ENCODE data around the gene SELE. TPM values are rescaled to one million over a fixed set of nuclear protein-coding genes. Genes with fewer than 3 reads are reported as not detected.

Gene SELE
- total RNA-seq, result 1 to 10 TPM in 1 of 4 donors, under 1 TPM in 2, not detected in 1; 0.12 to 1.3 (median 0.62) TPM
- under 1 TPM; 0.14 to 0.36 (median 0.17) TPM for polyA plus RNA-seq
- long read RNA-seq, donor 1, partial matches to known transcripts, result 0 of 2 reads
- long read RNA-seq, donor 1, other reads (novel, unspliced or antisense), result 0 of 2 reads
- long read RNA-seq, donor 2, result 0 reads

GRCh38 chr1:169733924-169734323, at the start of gene SELE:
TSS of gene SELE (minus strand) at chr1:169734079. CDS start at chr1:169733612, 467 bp downstream.
- DNase-seq, result no peak
- no peaks in the 10 kb centered on the region for H3K36me3 ChIP-seq (ENCODE audit: insufficient read depth in 1 of 2, low read depth in 1 of 2)
- WGBS, 3 donors, result 56 to 66% (median 62%) methylated on average over 7 of the region's 7 CpGs
- intact Hi-C loops (cut with DNase I), result no loop called here
- H3K9me3 ChIP-seq, result no peaks in the 10 kb centered on the region
- no peak within 1 kb of the TSS for H3K27ac ChIP-seq
- H3K4me1 ChIP-seq, result no peaks in the 10 kb centered on the region
- ATAC-seq, result no peak
- no peak within 1 kb of the TSS for H3K4me3 ChIP-seq
- TF ChIP-seq CTCF (IDR thresholded peaks at IDR 0.05), result no peak
- no peaks in the 10 kb centered on the region for H3K27me3 ChIP-seq (ENCODE audit: insufficient read depth in 3 of 3, low read length in 2 of 3)

GRCh38 chr1:169782596-169782995, 48.7 kb upstream of the SELE start:
- intact Hi-C loops (cut with DNase I), result no loop called here
- DNase-seq (no peak), ATAC-seq (no peak)
- no peaks in the 10 kb centered on the region for H3K4me1 ChIP-seq
- 68 to 89% (median 84%) methylated on average over 3 of the region's 3 CpGs for WGBS, 3 donors
- H3K9me3 ChIP-seq, result no peaks in the 10 kb centered on the region
- no peak for TF ChIP-seq CTCF (IDR thresholded peaks at IDR 0.05)
- no peak overlapping the region for H3K27ac ChIP-seq
- no peaks in the 10 kb centered on the region for H3K36me3 ChIP-seq (ENCODE audit: insufficient read depth in 1 of 2, low read depth in 1 of 2)
- peaks cover 0 to 6% (median 3%) of the 10 kb centered on the region in 3 donors for H3K27me3 ChIP-seq (ENCODE audit: insufficient read depth in 3 of 3, low read length in 2 of 3)
- H3K4me3 ChIP-seq, result no peak overlapping the region

GRCh38 chr1:169779970-169780369, 46.1 kb upstream of the SELE start:
- H3K9me3 ChIP-seq, result no peaks in the 10 kb centered on the region
- H3K4me1 ChIP-seq, result no peaks in the 10 kb centered on the region
- intact Hi-C loops (cut with DNase I), result no loop called here
- no peak overlapping the region for H3K27ac ChIP-seq
- DNase-seq, result no peak
- H3K36me3 ChIP-seq (ENCODE audit: insufficient read depth in 1 of 2, low read depth in 1 of 2), result no peaks in the 10 kb centered on the region
- WGBS, 3 donors, result 55 to 61% (median 55%) methylated on average over 4 of the region's 4 CpGs
- TF ChIP-seq CTCF (IDR thresholded peaks at IDR 0.05), result no peak
- H3K27me3 ChIP-seq (ENCODE audit: insufficient read depth in 3 of 3, low read length in 2 of 3), result peaks cover 0 to 5% (median 3%) of the 10 kb centered on the region in 3 donors
- ATAC-seq, result no peak
- H3K4me3 ChIP-seq, result no peak overlapping the region

DNA sequence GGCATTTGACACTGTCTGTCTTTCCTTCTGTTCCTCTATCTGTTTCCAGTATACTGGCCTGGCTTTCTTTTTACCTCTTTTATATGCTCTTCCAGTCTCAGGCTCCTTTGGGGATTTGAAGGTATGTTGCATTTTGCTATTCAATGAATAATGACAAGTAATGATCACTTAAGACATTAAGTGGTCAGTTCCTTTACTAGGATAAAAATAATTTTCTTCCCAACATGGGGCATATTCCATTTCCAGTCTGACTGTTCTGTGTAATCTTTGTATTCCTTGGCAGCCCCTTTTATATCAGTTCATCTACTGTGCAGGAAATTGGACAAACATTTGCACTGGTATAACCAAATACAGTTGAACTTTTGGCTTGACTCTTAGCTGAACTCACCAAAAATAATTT, 45.3 kb upstream of the SELE start:
- intact Hi-C loops (cut with DNase I), result no loop called here
- TF ChIP-seq CTCF (IDR thresholded peaks at IDR 0.05), result no peak
- ATAC-seq (no peak), DNase-seq (no peak)
- H3K27ac ChIP-seq, result no peak overlapping the region
- no peaks in the 10 kb centered on the region for H3K9me3 ChIP-seq
- no peaks in the 10 kb centered on the region for H3K36me3 ChIP-seq (ENCODE audit: insufficient read depth in 1 of 2, low read depth in 1 of 2)
- no peak overlapping the region for H3K4me3 ChIP-seq
- H3K27me3 ChIP-seq (ENCODE audit: insufficient read depth in 3 of 3, low read length in 2 of 3), result peaks cover 0 to 3% (median 0%) of the 10 kb centered on the region in 3 donors
- H3K4me1 ChIP-seq, result no peaks in the 10 kb centered on the region

DNA sequence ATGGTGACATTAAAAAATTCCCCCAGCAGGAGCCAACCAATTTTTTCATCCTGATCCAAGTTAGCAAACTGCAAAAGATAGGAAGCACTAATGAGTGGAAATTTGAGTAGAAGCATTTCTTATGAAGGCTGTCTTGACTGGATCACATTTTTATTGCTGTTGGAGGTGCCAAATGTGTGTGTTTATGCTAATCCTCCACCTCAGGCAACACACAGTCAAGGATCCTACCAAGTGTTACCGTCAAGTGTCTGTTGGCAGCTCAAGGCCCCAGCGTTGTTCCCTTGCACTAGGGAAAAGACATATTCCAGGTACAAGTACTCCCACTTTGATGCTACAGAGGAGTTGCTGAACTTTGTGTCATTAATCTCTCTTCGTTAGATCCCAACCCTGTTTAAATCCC, 42.6 kb upstream of the SELE start:
- 62 to 68% (median 64%) methylated on average over 3 of the region's 3 CpGs for WGBS, 3 donors
- no peaks in the 10 kb centered on the region for H3K36me3 ChIP-seq (ENCODE audit: insufficient read depth in 1 of 2, low read depth in 1 of 2)
- intact Hi-C loops (cut with DNase I), result loop anchor here in 1 of 2 donors (2.0 kb wide), 1 partner anchor 30 kb away; no protein-coding TSS in a partner anchor
- no peaks in the 10 kb centered on the region for H3K4me1 ChIP-seq
- no peak overlapping the region for H3K27ac ChIP-seq
- no peak overlapping the region for H3K4me3 ChIP-seq
- DNase-seq, result no peak
- ATAC-seq, result no peak
- TF ChIP-seq CTCF (IDR thresholded peaks at IDR 0.05), result no peak
- no peaks in the 10 kb centered on the region for H3K27me3 ChIP-seq (ENCODE audit: insufficient read depth in 3 of 3, low read length in 2 of 3)
- H3K9me3 ChIP-seq, result no peaks in the 10 kb centered on the region
